Panc1 (cell line): ENCODE data around the gene NOS1AP.

Experiments used
- POLR2AphosphoS5 ChIP-seq: IDR thresholded peaks from 2 replicates; pipeline ENCODE4 v1.6.1; 2012; ENCODE audit warnings: mild to moderate bottlenecking, low read depth, low read length, moderate library complexity
- SIN3A ChIP-seq: IDR thresholded peaks from 2 replicates; pipeline ENCODE4 v1.6.1; 2012; ENCODE audit warnings: low read depth, mild to moderate bottlenecking, low read length, moderate library complexity, borderline replicate concordance; ENCODE audit not compliant: insufficient read depth
- TF ChIP-seq, protein P1 (sequence below): fragments of 450-650 bp; IDR thresholded peaks from 2 replicates; pipeline ENCODE4 v1.5.1; 2017; ENCODE audit warnings: mild to moderate bottlenecking
- TF ChIP-seq, protein P2 (sequence below), 2 experiments: IDR thresholded peaks; 2 replicates each; pipeline ENCODE4 v1.6.1; 2011 to 2012; ENCODE audit warnings: low read depth in 2 of 2, control low read depth in 1 of 2, low read length in 1 of 2, mild to moderate bottlenecking in 1 of 2, moderate library complexity in 1 of 2; ENCODE audit not compliant: insufficient read depth in 1 of 2

DNA sequence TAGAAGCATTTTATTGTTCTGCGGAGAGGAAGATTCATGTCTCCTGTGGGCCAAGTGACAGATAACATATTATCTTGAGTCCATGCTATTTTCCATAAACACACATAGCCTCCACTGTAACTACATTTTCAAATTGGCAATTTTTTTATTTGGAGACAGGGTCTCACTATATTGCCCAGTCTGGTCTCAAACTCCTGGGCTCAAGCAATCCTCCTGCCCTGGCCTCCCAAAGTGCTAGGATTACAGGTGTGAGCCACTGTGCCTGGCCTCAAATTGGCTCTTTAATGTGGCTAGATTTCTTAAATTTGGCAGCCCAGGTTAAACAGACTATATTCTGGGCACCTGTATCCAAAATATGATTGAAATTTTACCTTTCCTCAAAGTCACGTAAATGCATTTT, 13.8 kb downstream of the NOS1AP start:
- TF ChIP-seq, protein P1, sequence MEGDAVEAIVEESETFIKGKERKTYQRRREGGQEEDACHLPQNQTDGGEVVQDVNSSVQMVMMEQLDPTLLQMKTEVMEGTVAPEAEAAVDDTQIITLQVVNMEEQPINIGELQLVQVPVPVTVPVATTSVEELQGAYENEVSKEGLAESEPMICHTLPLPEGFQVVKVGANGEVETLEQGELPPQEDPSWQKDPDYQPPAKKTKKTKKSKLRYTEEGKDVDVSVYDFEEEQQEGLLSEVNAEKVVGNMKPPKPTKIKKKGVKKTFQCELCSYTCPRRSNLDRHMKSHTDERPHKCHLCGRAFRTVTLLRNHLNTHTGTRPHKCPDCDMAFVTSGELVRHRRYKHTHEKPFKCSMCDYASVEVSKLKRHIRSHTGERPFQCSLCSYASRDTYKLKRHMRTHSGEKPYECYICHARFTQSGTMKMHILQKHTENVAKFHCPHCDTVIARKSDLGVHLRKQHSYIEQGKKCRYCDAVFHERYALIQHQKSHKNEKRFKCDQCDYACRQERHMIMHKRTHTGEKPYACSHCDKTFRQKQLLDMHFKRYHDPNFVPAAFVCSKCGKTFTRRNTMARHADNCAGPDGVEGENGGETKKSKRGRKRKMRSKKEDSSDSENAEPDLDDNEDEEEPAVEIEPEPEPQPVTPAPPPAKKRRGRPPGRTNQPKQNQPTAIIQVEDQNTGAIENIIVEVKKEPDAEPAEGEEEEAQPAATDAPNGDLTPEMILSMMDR, result no peak
- TF ChIP-seq POLR2AphosphoS5 (no peak), SIN3A (no peak)
- TF ChIP-seq, protein P2, sequence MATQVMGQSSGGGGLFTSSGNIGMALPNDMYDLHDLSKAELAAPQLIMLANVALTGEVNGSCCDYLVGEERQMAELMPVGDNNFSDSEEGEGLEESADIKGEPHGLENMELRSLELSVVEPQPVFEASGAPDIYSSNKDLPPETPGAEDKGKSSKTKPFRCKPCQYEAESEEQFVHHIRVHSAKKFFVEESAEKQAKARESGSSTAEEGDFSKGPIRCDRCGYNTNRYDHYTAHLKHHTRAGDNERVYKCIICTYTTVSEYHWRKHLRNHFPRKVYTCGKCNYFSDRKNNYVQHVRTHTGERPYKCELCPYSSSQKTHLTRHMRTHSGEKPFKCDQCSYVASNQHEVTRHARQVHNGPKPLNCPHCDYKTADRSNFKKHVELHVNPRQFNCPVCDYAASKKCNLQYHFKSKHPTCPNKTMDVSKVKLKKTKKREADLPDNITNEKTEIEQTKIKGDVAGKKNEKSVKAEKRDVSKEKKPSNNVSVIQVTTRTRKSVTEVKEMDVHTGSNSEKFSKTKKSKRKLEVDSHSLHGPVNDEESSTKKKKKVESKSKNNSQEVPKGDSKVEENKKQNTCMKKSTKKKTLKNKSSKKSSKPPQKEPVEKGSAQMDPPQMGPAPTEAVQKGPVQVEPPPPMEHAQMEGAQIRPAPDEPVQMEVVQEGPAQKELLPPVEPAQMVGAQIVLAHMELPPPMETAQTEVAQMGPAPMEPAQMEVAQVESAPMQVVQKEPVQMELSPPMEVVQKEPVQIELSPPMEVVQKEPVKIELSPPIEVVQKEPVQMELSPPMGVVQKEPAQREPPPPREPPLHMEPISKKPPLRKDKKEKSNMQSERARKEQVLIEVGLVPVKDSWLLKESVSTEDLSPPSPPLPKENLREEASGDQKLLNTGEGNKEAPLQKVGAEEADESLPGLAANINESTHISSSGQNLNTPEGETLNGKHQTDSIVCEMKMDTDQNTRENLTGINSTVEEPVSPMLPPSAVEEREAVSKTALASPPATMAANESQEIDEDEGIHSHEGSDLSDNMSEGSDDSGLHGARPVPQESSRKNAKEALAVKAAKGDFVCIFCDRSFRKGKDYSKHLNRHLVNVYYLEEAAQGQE (IDR thresholded peaks at IDR 0.05; ENCODE audit: insufficient read depth in 1 of 2, low read depth in 2 of 2, low read length in 1 of 2), result no peak
